Cardiac muscle cell (in vitro differentiated cells and primary cell): ENCODE results near the gene ARHGAP10. TPM values are rescaled to one million over a fixed set of nuclear protein-coding genes. Genes with fewer than 3 reads are reported as not detected.

Experiments used
- DNase-seq, 2 donors: peaks; one replicate each; pipeline versions ENCODE4 v3.0.0 to v3.0.0-alpha.2; 2010 to 2017; ENCODE audit warnings: low read depth in 1 of 2, low spot score in 1 of 2
- H3K27ac ChIP-seq: fragments of 200-600 bp; sonication (generic); 2 replicates; pipeline ENCODE4 v1.5.1; 2016
- H3K27me3 ChIP-seq: fragments of 200-600 bp; sonication (generic); 2 replicates; pipeline ENCODE4 v1.6.0; 2016; ENCODE audit warnings: control low read depth
- H3K36me3 ChIP-seq: fragments of 200-600 bp; sonication (generic); 2 replicates; pipeline ENCODE4 v1.5.1; 2016; ENCODE audit warnings: control low read depth
- H3K4me1 ChIP-seq: fragments of 200-600 bp; sonication (generic); 2 replicates; pipeline ENCODE4 v1.8.1; 2017; ENCODE audit warnings: low read depth, mild to moderate bottlenecking, mixed run types
- H3K4me3 ChIP-seq: fragments of 200-600 bp; sonication (generic); 2 replicates; pipeline ENCODE4 v1.5.1; 2016; ENCODE audit warnings: mild to moderate bottlenecking
- H3K9me3 ChIP-seq: fragments of 200-600 bp; sonication (generic); 2 replicates; pipeline ENCODE4 v1.5.1; 2017; ENCODE audit warnings: low read depth, mild to moderate bottlenecking, control low read depth
- CTCF ChIP-seq: IDR thresholded peaks from 2 replicates; pipeline ENCODE4 v1.5.1; 2012; ENCODE audit warnings: low read depth, mild to moderate bottlenecking, low read length
- polyA plus RNA-seq: library from polyadenylated mRNA; unstranded; fragments of >200 nt; fragmentation: Nextera tagmentation; extraction: Ambion mirVana; gene quantifications from 2 replicates; pipeline ENCODE4 v1.2.1, GENCODE V29; 2016
- total RNA-seq: library from RNA; depleted of rRNA; stranded (reverse); fragments of >200 nt; gene quantifications from 2 replicates; pipeline ENCODE4 v1.2.3, GENCODE V29; 2016

The ARHGAP10 gene
- total and polyA plus RNA-seq, 2 experiments from 2014 or later = 12.1 to 15.0 TPM

GRCh38 chr4:147785129-147785528 is 53.2 kb downstream of the ARHGAP10 start:
- Histone ChIP-seq H3K4me3 (no peak overlapping the region), H3K27ac (no peak overlapping the region), H3K36me3 (no peaks in the 10 kb centered on the region), H3K27me3 (no peaks in the 10 kb centered on the region), H3K9me3 (no peaks in the 10 kb centered on the region), H3K4me1 (peaks cover 35% of the 10 kb centered on the region)
- TF ChIP-seq CTCF = no peak
- no peak for DNase-seq

GRCh38 chr4:147786031-147786430 is 54.1 kb downstream of the ARHGAP10 start:
- Histone ChIP-seq H3K4me3 (no peak overlapping the region), H3K27me3 (no peaks in the 10 kb centered on the region), H3K27ac (peak overlapping the region; percentile 24), H3K36me3 (no peaks in the 10 kb centered on the region), H3K4me1 (peaks cover 35% of the 10 kb centered on the region), H3K9me3 (no peaks in the 10 kb centered on the region)
- no peak for TF ChIP-seq CTCF
- peak in 1 of 2 donors; percentile 28 for DNase-seq

GRCh38 chr4:147786531-147786930 is 54.6 kb downstream of the ARHGAP10 start:
- Histone ChIP-seq H3K36me3 (no peaks in the 10 kb centered on the region), H3K9me3 (no peaks in the 10 kb centered on the region), H3K27me3 (no peaks in the 10 kb centered on the region), H3K4me1 (peaks cover 35% of the 10 kb centered on the region), H3K4me3 (no peak overlapping the region), H3K27ac (peak overlapping the region; percentile 24)
- TF ChIP-seq CTCF = no peak
- no peak for DNase-seq

GRCh38 chr4:147787204-147787603 is 55.3 kb downstream of the ARHGAP10 start:
- Histone ChIP-seq H3K9me3 (no peaks in the 10 kb centered on the region), H3K36me3 (no peaks in the 10 kb centered on the region), H3K4me3 (no peak overlapping the region), H3K27ac (no peak overlapping the region), H3K27me3 (no peaks in the 10 kb centered on the region), H3K4me1 (peaks cover 35% of the 10 kb centered on the region)
- no peak for TF ChIP-seq CTCF
- peak in 1 of 2 donors; percentile 72 for DNase-seq

- no peaks in the 10 kb centered on the region for H3K9me3 ChIP-seq
- H3K4me3 ChIP-seq = no peak overlapping the region
- H3K27ac ChIP-seq = no peak overlapping the region
- H3K27me3 ChIP-seq = no peaks in the 10 kb centered on the region
- TF ChIP-seq CTCF = no peak
- no peak for DNase-seq
- peaks cover 41% of the 10 kb centered on the region for H3K4me1 ChIP-seq
- H3K36me3 ChIP-seq = no peaks in the 10 kb centered on the region
Measured at GRCh38 chr4:147788791-147789190, 56.9 kb downstream of the ARHGAP10 start.

- no peaks in the 10 kb centered on the region for H3K27me3 ChIP-seq
- no peaks in the 10 kb centered on the region for H3K9me3 ChIP-seq
- no peak for DNase-seq
- TF ChIP-seq CTCF = no peak
- H3K4me1 ChIP-seq = peaks cover 44% of the 10 kb centered on the region
- H3K36me3 ChIP-seq = no peaks in the 10 kb centered on the region
- H3K4me3 ChIP-seq = no peak overlapping the region
- H3K27ac ChIP-seq = no peak overlapping the region
Measured at GRCh38 chr4:147789596-147789995, 57.7 kb downstream of the ARHGAP10 start.
